Renal cortical epithelial cell (primary cell): ENCODE results near the gene USP3. TPM values are rescaled to one million over a fixed set of nuclear protein-coding genes. Genes with fewer than 3 reads are reported as not detected.
A peak's percentile ranks its signal among the peaks of the same experiment; 100 is the strongest.
"Not testable (repeated sequence)": the region's sequence is repeated elsewhere in the genome, so short reads cannot be mapped to it uniquely, and the experiment has no call there.

Experiments
- DNase-seq: peaks from one replicate; pipeline ENCODE4 v3.0.0-alpha.2; 2011; ENCODE audit warnings: low read depth
- total RNA-seq: library from RNA; depleted of rRNA; stranded (reverse); fragments of >200 nt; gene quantifications from 2 replicates; pipeline ENCODE4 v1.2.3, GENCODE V29; 2014

Gene USP3
- total RNA-seq, 1 donor from 2014 or later = 60.7 TPM

- no peak for DNase-seq
Observed at GRCh38 chr15:63512148-63512547, 7.8 kb downstream of the USP3 start.

GRCh38 chr15:63513271-63513670 lies 8.9 kb downstream of the USP3 start:
- no peak for DNase-seq

GRCh38 chr15:63513728-63514127 lies 9.3 kb downstream of the USP3 start:
- DNase-seq = no peak

GRCh38 chr15:63514531-63514943 lies 10.1 kb downstream of the USP3 start:
- peak; percentile 76 for DNase-seq

GRCh38 chr15:63517202-63517601 lies 12.8 kb downstream of the USP3 start:
- no peak for DNase-seq

GRCh38 chr15:63517628-63518027 lies 13.2 kb downstream of the USP3 start:
- DNase-seq = no peak

- no peak for DNase-seq
Observed at GRCh38 chr15:63519041-63519440, 14.6 kb downstream of the USP3 start.

GRCh38 chr15:63519548-63520178 lies 15.3 kb downstream of the USP3 start:
- no peak for DNase-seq

- not testable (repeated sequence) for DNase-seq
Observed at GRCh38 chr15:63520462-63520861, 16.1 kb downstream of the USP3 start.

- no peak for DNase-seq
Observed at GRCh38 chr15:63522225-63522578, 17.8 kb downstream of the USP3 start.

- peak; percentile 64 for DNase-seq
Observed at GRCh38 chr15:63523306-63523990, 19.1 kb downstream of the USP3 start.

GRCh38 chr15:63524316-63525015 lies 20.1 kb downstream of the USP3 start:
- no peak for DNase-seq

GRCh38 chr15:63526401-63526800 lies 22.0 kb downstream of the USP3 start:
- DNase-seq = no peak

- no peak for DNase-seq
Observed at GRCh38 chr15:63528138-63528659, 23.8 kb downstream of the USP3 start.

GRCh38 chr15:63530235-63530634 lies 25.8 kb downstream of the USP3 start:
- no peak for DNase-seq

- no peak for DNase-seq
Observed at GRCh38 chr15:63530752-63531299, 26.4 kb downstream of the USP3 start.

- no peak for DNase-seq
Observed at GRCh38 chr15:63531586-63531985, 27.2 kb downstream of the USP3 start.

GRCh38 chr15:63532307-63532744 lies 27.9 kb downstream of the USP3 start:
- no peak for DNase-seq

GRCh38 chr15:63534888-63535287 lies 30.5 kb downstream of the USP3 start:
- not testable (repeated sequence) for DNase-seq

- no peak for DNase-seq
Observed at GRCh38 chr15:63535689-63536088, 31.3 kb downstream of the USP3 start.

GRCh38 chr15:63538876-63539275 lies 34.5 kb downstream of the USP3 start:
- peak; percentile 79 for DNase-seq

GRCh38 chr15:63539521-63539920 lies 35.1 kb downstream of the USP3 start:
- no peak for DNase-seq
